Stimulated activated CD4-positive, alpha-beta T cell treated with anti-CD3 and anti-CD28 coated beads, Interleukin-15, amount 100 ng/mL, for 24 hours (primary cell): ENCODE results near the gene HOXA5.

Source experiments
- DNase-seq: peaks from one replicate; pipeline ENCODE4 v3.0.0-alpha.2; 2020

The HOXA5 gene

DNA sequence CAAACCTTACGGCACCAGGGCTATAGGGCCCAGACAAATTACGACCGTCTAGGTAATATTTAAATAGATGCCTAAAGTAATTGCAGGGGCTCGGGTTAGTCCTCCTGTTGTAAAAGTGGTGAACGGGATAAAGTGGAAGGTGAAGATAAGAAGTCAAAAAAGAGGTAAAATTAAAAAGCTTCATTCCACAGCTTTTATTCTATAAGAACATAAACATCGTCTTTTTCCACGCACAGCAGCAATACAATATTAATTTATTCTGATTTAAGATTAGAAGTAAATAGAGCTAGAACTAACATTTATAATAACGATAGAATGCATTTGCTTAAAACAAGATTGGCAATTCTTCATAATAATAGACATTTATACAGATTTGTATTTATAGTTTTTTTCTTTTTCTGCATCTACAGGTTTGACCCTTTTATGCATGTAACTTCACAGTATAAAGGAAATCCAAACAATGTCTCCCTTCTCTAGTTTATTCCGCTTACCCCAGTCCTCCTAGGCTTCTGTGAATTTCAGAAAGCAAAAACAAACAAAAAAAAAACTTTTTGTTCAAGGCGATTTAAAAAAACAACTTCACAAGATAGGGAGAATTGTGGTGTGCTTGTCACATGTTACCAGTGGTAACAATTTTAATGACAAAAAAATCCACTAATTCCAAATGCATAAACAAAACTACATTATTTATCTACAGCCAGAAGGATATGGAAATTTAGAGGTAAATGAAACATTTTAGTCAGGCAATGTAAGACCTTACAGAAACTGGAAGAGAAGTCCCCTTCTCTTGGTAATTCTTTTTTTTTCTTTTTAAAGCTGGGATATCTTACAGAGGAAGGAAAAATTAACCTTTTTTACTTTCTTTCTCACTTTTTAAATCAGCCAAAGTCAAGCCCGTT is 27.2 kb upstream of the HOXA5 start:
- no peak for DNase-seq

DNA sequence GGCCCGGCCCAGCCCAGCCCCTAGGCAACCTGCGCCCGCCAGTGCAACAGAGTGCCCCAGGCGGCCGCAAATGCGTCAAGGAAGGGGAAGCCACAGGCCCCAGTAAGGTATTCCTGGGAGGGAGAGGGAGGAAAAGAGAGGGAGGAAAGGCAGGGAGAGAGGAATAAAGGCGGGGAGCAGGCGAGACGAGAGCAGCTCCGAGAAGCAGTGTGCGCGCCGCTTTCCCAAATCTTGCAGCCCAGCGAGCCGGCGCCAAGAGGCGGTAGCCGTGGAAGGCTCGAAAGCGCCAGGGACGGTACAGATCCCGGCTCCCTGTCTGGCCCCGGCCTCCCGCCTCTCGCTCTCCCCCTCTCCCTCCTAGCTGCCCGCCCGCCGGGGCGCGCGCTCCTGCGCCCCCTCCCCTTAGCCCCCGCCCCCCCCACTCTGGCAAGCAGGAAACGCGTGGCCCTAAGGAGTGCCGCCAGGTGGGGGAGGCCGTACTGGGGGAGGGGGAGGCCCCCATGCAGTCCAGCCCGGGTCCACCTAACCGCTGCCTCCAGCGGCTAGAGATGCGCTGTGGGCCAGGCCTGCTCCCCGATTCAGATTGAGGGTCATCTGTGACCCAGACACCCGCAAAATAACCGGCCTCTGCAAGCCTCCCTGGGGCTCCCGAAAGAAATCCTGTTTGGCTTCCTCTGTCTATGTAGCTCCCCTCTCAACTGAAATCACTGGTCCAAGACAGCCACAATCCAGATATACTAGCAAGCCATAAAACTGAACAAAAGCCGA is 26.4 kb upstream of the HOXA5 start:
- no peak for DNase-seq

DNA sequence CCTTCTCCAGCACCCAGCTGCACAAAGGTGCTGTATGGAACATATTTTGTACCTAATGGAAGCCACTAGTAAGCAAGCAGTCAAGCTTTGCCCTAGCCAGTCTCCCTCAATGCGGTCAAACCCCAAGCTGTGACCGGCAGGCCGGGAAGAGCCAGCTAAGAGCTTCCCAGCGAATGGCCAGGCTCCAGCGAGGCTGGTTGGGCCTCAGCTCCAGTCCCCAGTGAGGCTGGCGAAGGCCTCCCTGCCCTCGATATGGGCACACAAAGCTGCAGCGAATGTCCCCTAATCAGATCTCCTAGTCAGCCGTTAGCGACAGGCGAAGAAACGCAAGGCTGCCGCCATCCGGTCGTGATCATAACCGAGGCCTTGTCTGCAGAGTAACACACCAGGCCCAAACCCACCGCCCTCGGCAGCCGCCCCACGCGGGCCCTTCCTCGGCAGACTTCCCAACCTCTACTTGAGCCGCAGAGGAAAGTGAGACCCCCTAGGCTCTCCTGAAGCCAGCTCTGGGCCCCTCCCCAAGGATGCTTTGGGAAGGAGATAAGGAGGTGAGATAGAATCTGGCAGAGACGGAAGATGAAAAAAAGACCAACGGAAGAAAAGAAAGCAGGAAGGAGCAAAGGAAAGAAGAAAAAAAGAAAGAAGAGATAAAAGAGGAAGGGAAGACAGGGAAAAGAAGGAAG is 24.9 kb upstream of the HOXA5 start:
- DNase-seq, result peak; percentile 56

DNA sequence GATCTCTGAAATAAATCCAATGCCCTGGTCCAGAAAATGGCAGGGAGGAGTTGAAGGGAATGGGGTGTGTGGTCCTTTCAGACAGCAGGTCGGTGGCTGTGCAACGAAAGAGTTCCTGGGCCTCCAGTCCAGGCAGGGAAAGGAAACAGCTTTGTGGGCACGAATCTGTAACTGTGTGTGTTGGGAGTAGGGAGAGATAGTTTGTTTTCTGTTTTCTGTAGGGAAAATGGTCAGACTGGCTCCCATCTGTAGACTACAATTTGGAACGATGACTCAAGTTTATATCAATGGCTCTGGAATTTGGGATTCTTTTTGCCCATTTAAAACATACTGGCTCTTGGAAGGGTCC is 24.4 kb upstream of the HOXA5 start:
- DNase-seq, result no peak

DNA sequence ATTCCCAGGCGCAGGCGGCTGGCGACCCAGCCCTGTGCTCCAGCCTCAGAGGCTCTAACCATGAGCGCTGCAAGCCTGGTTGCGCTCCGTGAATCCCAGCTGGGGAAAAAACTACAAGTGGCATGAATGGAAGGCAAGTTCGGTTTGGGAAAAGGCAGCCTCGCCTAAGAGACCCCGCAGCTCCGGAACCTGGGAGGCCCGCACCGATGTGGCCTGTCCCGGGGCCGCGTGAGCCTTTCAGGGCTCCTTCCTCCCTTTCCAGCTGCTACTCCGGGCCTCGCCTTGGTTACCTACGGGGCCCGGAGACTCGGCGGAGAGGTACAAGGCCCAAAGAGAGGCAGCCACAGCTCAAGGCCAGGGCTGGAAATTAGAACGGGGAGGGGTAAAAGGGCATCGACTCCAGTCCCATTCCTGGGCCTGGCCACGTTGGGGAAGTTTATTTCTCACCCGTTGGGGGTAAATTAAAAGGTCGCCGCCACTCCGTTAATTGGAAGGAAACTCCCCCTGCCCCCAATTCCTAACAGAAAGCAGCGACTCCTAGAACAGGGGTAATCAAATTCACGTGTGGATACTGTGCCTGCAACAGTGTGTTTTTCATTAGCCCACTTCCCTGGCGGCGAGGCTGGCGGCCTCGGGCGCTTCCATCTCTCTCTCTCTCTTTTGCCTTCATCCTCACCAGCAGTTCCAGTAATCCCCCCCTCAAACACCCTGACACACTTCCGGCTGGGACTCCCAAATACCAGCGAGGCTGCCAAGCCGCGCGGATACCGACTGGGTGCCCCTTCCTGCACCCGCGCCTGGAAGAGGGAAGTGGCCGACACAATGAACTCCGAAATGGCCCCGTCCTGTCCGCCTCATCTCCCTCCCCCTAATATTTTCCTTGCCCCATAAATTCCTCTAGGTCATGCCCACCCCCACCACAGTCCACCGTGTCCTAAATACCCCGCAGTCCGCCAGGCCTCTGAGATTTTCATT is 23.3 kb upstream of the HOXA5 start:
- no peak for DNase-seq

DNA sequence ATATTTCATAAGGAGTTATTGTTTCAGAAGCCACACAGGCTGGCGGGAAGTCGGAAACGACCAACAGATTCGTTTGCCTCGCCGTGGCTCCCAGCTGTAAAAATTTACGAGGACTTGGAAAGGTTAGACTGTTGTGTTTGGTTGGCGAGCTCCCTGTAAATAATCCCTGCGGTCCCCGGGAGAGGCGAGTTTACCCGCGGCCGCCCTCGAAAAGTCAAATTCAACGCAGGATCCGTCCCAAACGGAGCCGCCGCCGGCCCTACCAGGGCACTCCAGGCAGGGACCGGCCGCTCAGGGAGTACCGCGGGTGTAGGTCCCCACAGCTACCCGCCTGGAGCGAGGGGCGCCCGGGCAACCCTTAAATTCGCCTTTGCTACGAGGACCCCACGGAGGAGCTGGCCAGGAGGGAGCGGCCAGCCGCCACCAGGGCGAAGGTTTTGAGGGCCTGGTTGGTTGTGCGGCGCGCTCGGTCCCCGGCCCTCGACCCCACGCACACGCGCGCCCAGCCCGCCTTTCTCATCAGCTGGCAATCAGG is 22.6 kb upstream of the HOXA5 start:
- no peak for DNase-seq

DNA sequence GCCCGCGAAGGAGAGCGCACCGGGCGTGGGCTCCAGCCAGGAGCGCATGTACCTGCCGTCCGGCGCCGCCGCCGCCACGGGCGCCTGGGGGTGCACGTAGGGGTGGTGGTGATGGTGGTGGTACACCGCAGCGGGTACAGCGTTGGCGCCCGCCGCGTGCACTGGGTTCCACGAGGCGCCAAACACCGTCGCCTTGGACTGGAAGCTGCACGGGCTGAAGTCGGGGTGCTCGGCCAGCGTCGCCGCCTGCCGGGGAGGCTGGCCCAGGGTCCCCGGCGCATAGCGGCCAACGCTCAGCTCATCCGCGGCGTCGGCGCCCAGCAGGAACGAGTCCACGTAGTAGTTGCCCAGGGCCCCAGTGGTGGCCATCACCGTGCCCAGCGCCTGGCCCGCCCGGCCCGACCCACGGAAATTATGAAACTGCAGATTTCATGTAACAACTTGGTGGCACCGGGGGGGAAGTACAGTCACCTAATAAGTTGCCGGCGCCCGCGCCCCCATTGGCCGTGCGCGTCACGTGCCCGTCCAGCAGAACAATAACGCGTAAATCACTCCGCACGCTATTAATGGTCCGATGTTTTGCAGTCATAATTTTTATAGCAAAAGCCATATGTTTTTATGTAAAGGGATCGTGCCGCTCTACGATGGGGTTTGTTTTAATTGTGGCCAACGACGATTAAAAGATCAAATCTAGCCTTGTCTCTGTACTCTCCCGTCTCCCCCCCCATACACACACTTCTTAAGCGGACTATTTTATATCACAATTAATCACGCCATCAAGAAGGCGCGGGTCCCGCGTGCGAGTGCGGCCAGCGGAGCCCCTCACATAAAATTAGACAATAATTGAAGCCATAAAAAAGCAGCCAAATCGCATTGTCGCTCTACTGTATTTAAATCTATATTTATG is 21.9 kb upstream of the HOXA5 start, which contains the start of gene HOXA9:
TSS of gene HOXA9 (minus strand) at position 449 of the 907 bp plus-strand sequence. CDS start at position 369, 80 bp downstream.
- DNase-seq, result no peak

DNA sequence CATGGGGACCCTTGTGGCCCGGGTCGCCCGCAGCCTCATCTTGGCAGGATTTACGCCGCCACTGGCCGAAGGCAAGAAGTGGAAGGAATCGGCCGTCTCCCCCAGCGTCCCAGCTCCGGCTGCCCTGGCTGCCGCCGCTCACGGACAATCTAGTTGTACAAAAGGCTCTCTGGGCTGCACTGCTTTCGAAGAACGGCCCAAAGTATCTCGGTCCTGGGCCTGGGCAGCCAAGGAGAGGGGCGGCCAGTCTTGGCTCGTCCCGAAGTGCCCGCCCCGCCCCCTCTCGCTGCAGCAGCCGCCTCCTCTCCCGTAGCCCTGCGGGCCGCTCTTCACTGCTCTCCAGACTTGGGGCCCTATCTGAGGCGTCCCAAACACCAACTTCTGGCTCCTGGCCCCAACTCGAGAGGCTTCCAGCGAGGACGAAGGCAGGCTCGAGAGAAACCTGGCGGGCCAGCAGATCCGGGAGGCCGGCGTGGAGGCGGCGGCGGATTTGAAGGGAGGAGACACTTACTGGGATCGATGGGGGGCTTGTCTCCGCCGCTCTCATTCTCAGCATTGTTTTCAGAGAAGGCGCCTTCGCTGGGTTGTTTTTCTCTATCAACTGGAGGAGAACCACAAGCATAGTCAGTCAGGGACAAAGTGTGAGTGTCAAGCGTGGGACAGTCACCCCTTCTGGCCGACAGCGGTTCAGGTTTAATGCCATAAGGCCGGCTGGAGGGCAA is 21.0 kb upstream of the HOXA5 start:
- DNase-seq, result no peak

DNA sequence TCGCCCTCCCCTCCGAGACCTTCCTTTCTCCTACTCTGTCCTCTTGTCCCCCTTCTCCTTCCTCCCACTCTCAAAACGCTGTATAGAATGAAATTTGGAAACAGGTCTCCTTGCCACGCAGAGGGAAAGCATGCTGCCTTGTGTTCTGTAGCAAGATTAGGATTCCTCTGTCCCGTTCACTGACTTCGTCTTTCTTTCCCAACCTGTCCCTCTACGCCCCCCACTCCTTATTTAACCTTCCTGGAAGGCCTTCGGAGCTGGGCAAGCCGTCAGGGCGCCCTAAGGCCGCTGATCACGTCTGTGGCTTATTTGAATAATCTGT is 20.5 kb upstream of the HOXA5 start:
- no peak for DNase-seq

DNA sequence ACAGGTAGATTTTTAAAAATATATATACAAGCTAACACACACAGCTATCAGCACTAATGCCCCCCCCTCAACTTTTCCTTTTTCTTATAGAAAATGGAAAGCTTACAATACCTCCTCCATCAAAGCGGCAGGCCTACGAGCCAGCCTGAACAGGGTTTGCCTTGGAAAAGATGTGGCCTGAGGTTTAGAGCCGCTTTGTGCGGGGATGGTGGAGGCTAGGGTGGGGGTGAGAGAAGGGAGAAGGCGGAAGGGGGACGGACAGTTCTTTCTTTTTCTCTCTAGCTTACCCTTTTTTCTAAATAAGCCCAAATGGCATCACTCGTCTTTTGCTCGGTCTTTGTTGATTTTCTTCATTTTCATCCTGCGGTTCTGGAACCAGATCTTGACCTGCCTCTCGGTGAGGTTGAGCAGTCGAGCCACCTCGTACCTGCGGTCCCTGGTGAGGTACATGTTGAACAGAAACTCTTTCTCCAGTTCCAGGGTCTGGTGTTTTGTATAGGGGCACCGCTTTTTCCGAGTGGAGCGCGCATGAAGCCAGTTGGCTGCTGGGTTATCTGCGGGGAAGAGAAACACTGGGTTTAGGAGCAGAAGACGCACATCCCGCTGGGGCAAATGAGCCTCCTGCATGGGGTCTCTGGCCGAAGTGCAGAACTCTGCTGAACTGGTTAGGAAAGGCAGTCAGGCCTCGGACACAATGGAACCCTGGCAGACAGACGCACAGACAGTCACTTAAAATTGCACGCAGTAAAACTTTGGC is 20.0 kb upstream of the HOXA5 start:
- no peak for DNase-seq

DNA sequence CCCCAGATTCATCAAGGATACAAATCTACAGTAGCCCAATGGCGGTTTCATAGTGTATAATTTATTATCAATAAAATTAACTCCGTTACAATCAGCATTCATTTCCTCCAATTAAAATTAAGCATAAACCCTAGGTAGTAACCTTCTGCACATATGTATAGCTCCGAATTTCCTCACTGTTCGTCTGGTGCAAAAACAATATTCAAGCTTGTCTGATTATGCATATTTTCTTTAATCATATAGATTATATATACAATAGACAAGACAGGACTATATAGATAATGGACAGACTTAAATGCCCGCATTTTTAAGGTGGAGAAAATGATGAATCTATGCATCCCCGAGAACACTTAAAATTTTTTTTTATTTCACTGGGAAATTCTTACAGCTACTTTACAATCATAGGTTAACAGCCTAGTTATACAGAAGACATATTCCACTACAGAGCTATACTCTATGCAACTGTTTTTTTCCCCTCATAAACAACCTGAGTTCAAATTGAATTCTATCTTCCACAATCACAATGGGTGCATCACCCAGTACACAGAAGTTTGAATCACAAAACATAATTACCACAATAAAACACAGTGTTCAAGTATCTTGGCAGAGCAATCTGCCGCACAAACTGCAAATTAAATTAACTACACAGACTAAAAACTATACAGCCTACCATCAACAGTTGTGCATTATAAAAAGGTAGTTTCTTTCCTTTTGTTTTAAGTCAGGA is 19.2 kb upstream of the HOXA5 start:
- DNase-seq, result no peak

DNA sequence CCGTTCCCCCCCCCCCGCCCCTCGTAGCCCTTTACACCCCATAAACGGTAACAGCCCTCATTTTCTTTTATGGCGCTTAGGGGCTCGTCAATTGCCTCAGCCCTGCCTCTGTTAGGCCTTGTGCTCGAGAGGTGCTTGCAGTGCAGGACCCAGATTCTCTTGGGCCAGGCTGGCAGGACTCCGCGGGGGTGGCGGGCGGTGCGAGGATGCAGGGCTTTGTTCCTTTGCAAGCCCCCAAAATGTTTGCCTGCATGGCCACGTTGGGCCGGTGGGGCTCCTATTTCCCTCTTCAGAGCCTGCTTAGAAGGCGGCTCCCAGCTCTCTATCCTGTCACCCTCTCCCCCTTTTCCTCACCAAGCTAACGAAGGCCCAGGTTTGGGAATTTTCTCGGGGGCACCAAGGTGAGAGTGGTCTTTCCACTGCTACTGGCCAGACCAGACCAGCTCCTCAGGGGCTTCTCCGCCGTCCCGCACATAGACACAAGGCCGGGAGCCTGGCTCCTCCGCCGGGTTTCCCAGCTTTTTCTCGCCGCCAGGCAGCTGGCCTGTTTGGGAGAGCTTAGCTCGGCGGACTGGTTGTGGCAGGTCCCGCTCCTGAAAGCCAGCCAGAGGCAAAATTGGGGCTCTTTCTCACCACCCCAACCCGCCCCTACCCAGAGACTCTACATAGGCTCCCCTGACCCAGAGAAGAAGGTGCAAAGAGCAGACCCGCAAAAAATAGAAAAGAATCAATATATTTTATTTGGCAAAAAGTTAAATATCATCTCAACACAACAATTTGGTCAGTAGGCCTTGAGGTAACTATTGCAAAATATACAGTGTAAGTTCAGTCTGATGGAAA is 18.5 kb upstream of the HOXA5 start:
- DNase-seq, result no peak

DNA sequence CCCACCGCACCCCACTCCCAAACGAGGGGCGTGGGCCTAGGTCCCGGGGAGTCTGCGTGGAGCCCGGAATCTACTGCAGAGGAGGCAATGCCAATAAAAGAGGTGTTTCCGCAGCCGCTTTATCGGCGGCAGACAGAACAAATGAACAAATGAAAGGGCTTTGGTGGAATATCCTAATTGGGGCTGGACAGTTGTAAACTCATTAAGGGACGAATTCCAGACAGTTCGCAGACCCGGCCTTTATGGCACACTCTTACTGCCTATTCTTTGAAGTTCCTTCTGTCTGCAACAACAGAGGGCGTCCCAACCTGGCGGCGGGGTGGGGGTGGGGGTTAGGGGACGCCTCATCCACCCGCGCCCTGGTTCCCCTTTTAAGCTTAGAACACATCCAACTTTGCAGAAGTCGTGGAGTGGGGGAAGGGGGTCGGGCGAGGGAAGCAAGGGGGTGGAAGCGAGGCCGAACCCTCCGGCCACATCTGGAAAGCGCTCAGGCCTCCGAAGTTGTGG is 17.8 kb upstream of the HOXA5 start:
- no peak for DNase-seq

DNA sequence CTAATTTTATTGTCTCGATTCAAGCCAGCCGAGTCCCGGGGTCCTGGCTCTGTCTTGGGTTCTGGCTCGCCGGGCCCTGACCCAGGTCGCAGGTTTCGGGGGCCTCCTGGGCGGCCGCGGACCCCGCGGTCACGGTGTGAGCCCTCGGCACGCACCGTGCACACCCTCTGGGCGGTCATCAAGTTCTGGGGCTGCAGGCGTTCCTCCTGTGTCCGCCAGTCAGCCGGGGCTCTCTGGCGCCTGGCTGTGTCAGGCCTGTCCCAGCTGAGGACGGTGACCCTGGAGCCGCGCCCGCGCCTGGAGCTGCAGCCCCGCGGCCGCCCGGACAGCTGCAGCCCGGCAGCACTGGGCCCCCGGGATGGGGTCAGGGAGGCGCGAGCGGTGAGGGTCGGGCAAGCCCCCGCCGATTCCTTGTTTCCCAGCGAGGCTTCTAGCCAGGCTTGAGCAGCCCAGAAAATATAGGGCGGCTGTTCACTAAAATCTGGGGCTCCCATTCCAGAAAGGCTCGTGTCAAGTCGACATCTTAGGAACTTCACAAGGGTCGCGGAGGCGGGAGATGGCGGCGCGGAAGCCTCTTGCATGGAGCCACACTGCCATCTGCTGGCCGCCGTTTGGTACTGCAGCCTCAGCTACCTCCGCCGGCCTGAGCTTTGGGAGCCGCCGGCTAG is 17.2 kb upstream of the HOXA5 start:
- DNase-seq, result peak; percentile 88

DNA sequence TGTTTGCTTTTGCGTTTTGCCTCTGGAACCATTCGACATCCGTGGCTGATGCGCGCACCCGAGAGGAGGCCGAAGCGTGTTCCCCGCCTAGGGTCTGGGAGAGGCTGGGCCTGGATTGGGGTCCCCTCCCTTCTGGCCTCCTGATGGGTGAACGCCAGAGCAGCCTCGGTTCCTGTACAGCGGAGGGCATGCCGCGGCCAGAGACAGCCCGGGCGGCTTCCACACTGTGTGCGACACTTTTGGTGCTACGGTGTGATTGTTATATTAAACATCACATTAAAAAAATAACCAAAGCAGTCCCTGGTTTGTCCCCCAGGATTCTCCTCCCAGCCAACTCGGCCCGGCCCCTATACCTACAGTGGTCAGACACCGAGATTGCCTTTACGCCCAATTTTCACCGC is 16.7 kb upstream of the HOXA5 start:
- DNase-seq, result no peak

DNA sequence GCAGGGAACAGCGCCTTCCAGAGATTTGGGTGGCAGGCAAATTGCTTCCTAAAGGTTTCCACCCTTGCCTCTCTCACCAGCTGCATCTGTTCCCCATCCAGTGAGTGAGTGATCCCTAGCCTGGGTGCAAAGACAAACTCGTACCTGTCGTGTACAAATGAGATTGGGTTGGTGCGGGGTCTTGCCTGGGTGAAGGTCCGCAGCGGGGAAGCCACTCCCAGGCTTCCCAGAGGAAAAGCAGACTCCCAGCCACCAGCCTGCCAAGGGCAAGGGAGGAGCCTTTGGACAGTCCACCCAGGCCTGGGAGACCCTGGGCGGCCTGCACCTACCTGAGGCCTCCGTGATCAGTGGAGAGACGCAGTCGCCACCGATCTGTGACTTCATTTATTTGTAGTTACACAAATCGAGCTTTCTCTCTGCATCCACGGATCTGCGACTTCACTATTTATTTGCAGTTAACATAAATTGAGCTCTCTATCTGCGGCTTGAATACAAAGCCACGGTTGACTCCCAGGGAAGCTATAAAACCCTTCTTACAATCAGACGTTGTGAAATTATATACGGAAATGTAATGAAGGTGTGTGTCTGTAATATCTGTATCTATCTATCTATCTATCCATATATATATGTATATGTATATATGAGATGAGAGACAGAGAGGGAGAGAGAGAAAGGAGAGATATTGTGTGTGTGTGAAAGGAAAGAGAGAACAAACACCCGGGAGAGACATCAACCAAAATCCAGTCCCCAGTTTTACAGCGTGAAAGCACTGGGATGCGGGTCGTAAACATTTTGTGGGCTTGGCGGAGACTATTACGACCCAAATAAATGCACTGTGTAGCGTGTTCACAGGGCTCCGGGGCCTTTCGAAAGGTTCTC is 16.0 kb upstream of the HOXA5 start:
- DNase-seq, result no peak
